Peyer's patch (tissue), 4 donors: Measurements from ENCODE around the gene UBE2J1.

ENCODE experiments used
- POLR2A ChIP-seq, 2 donors: fragments of 450-650 bp; IDR thresholded peaks; one replicate each; pipeline ENCODE4 v1.5.1; 2017; ENCODE audit warnings: antibody characterized with exemption in 2 of 2, mild to moderate bottlenecking in 2 of 2, moderate library complexity in 2 of 2
- TF ChIP-seq, protein P1 (sequence below), 6 experiments: fragments of 450-650 bp in 4 of 6; fragments of 200-600 bp in 2 of 6; sonication (generic) in 1 of 6; IDR thresholded peaks; one replicate each; pipeline ENCODE4 v1.5.1; 2017 to 2019; ENCODE audit warnings: antibody characterized with exemption in 6 of 6, mild to moderate bottlenecking in 3 of 6, moderate library complexity in 1 of 6

DNA sequence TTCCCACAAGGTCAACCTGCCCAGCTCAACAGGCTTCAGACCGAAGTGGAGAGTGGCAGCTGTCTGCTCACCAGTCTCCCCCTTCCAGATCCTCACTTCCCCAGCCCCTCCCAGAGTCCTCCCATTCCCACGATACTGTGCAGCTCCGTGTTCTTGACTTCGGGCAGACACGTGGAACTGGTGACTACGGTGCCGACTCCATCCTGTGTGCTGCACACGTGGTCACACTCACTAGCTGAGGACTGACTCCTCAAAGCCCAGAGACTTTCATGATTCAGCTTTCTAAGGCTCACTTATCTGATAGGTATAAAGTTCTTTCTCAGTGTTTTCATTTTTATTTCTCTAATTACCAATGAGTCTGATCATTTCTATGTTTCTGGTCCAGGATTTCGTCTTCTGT, 69.8 kb downstream of the UBE2J1 start:
- TF ChIP-seq, protein P1, sequence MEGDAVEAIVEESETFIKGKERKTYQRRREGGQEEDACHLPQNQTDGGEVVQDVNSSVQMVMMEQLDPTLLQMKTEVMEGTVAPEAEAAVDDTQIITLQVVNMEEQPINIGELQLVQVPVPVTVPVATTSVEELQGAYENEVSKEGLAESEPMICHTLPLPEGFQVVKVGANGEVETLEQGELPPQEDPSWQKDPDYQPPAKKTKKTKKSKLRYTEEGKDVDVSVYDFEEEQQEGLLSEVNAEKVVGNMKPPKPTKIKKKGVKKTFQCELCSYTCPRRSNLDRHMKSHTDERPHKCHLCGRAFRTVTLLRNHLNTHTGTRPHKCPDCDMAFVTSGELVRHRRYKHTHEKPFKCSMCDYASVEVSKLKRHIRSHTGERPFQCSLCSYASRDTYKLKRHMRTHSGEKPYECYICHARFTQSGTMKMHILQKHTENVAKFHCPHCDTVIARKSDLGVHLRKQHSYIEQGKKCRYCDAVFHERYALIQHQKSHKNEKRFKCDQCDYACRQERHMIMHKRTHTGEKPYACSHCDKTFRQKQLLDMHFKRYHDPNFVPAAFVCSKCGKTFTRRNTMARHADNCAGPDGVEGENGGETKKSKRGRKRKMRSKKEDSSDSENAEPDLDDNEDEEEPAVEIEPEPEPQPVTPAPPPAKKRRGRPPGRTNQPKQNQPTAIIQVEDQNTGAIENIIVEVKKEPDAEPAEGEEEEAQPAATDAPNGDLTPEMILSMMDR (IDR thresholded peaks at IDR 0.05): no peak
- no peak for TF ChIP-seq POLR2A (IDR thresholded peaks at IDR 0.05)
